ENCODE results near the gene ANOS1. TPM values are rescaled to one million over a fixed set of nuclear protein-coding genes. Genes with fewer than 3 reads are reported as not detected.

ANOS1 gene
- total and polyA plus RNA-seq, 8 donors: 0.04 to 2.1 (median 0.23) TPM

GRCh38 chrX:8741981-8742380, 10.0 kb upstream of the ANOS1 start:
- TF ChIP-seq CTCF (IDR thresholded peaks at IDR 0.05): no peak
- H3K4me1 ChIP-seq: no peaks in the 10 kb centered on the region
- H3K9me3 ChIP-seq: no peaks in the 10 kb centered on the region
- no peaks in the 10 kb centered on the region for H3K36me3 ChIP-seq
- FAIRE-seq: no peak
- ATAC-seq: no peak
- no peak for DNase-seq
- H3K4me3 ChIP-seq: no peak overlapping the region
- no peak overlapping the region for H3K27ac ChIP-seq
- 74% methylated on average over 10 of the region's 10 CpGs for WGBS, 2 donors
- intact Hi-C loops (cut with DNase I): no loop called here
- H3K27me3 ChIP-seq: peaks cover 0 to 27% (median 0%) of the 10 kb centered on the region in 4 donors

- peak in 3 of 4 donors; percentile 45 to 56 (median 45) for TF ChIP-seq CTCF (IDR thresholded peaks at IDR 0.05)
- peak; percentile 41 for FAIRE-seq
- H3K4me3 ChIP-seq: no peak overlapping the region
- peak in 3 of 4 donors; percentile 48 to 69 (median 59) for ATAC-seq
- no peaks in the 10 kb centered on the region for H3K9me3 ChIP-seq
- 1% methylated on average over 7 of the region's 7 CpGs for WGBS, 2 donors
- H3K27ac ChIP-seq: no peak overlapping the region
- no peaks in the 10 kb centered on the region for H3K36me3 ChIP-seq
- H3K27me3 ChIP-seq: peaks cover 0 to 27% (median 0%) of the 10 kb centered on the region in 4 donors
- peak in 1 of 6 donors; percentile 45 for DNase-seq
- intact Hi-C loops (cut with DNase I): loop anchor here in 2 of 3 donors (5.0 to 10.0 kb wide), 2 partner anchors 741 to 744 kb away; no protein-coding TSS in a partner anchor
- H3K4me1 ChIP-seq: no peaks in the 10 kb centered on the region
These were observed 6.8 kb upstream of the ANOS1 start for GRCh38 chrX:8738588-8739189.

DNA sequence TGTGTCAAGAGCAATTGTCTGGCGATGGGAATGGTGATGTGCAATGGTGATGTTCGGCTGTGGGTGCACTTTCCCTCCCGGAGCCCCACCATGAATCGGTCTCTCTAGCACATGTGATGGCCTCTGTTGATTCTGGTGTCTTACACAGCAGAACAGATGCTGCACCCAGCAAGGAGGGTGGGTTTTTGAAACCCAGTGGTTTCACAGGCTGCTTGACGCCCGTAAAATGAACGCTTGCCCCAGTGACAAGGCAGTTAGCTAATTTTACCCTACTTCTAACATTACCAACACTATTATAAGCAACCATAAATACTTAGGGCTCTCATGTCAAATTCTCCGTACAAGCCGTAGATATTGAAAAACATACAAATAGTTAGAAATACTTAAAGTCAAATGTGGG, 5.9 kb upstream of the ANOS1 start:
- Histone ChIP-seq H3K4me3 (no peak overlapping the region), H3K36me3 (no peaks in the 10 kb centered on the region), H3K27ac (no peak overlapping the region), H3K9me3 (no peaks in the 10 kb centered on the region), H3K27me3 (peaks cover 0 to 27% (median 0%) of the 10 kb centered on the region in 4 donors), H3K4me1 (no peaks in the 10 kb centered on the region)
- intact Hi-C loops (cut with DNase I): loop anchor here in 2 of 3 donors (5.0 to 10.0 kb wide), 2 partner anchors 741 to 743 kb away; no protein-coding TSS in a partner anchor
- no peak for TF ChIP-seq CTCF (IDR thresholded peaks at IDR 0.05)
- 66 to 81% methylated on average over 9 of the region's 9 CpGs for WGBS, 2 donors
- DNase-seq (no peak), FAIRE-seq (no peak), ATAC-seq (no peak)

- Histone ChIP-seq H3K27ac (no peak overlapping the region), H3K4me3 (peak overlapping the region in 2 of 4 donors; percentile 30 to 45), H3K9me3 (no peaks in the 10 kb centered on the region), H3K4me1 (no peaks in the 10 kb centered on the region), H3K27me3 (peaks cover 0 to 38% (median 0%) of the 10 kb centered on the region in 4 donors), H3K36me3 (no peaks in the 10 kb centered on the region)
- no peak for TF ChIP-seq CTCF (IDR thresholded peaks at IDR 0.05)
- WGBS, 2 donors: 1 to 2% methylated on average over 58 to 69 of the region's 69 CpGs
- DNase-seq (peak in 1 of 6 donors; percentile 56), ATAC-seq (peak in 1 of 4 donors; percentile 18), FAIRE-seq (no peak)
- intact Hi-C loops (cut with DNase I): loop anchor here in 1 of 3 donors (10.0 kb wide), 1 partner anchor 736 kb away; no protein-coding TSS in a partner anchor
These were observed 952 bp downstream of the ANOS1 start for GRCh38 chrX:8730812-8731558.

Data from pancreas (tissue), 10 donors.